ENCODE results near the gene PPP2R5C.

PPP2R5C gene

DNA sequence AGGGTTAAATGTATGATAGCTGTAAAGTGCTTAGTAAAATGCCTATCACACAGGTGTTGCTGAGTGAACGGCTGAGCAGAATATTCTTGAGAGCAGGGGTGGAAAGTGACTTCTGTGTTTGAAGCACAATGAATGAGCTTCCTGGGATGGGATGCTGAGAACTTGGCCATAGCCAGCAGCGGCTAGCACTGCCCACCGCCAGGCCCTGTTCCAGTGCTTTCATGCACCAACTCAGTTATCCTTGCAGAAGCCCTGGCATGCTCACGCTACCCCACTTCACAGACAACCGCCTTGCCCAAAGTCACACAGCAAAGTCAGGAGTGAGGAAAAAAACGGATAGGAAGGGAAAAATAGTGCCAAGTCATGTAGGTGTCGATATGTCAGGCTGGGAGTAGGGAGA is 213.7 kb downstream of the PPP2R5C start:
- peaks cover 4% of the 10 kb centered on the region; the same call in 1 of the 2 replicates for H3K36me3 ChIP-seq (ENCODE audit: control insufficient read depth, insufficient read depth, low read length)
- TF ChIP-seq, protein P1, sequence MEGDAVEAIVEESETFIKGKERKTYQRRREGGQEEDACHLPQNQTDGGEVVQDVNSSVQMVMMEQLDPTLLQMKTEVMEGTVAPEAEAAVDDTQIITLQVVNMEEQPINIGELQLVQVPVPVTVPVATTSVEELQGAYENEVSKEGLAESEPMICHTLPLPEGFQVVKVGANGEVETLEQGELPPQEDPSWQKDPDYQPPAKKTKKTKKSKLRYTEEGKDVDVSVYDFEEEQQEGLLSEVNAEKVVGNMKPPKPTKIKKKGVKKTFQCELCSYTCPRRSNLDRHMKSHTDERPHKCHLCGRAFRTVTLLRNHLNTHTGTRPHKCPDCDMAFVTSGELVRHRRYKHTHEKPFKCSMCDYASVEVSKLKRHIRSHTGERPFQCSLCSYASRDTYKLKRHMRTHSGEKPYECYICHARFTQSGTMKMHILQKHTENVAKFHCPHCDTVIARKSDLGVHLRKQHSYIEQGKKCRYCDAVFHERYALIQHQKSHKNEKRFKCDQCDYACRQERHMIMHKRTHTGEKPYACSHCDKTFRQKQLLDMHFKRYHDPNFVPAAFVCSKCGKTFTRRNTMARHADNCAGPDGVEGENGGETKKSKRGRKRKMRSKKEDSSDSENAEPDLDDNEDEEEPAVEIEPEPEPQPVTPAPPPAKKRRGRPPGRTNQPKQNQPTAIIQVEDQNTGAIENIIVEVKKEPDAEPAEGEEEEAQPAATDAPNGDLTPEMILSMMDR (IDR thresholded peaks at IDR 0.05; ENCODE audit: insufficient read depth, low read length, poor library complexity, severe bottlenecking) = no peak
- H3K4me3 ChIP-seq (replicated peaks; ENCODE audit: low read depth, low read length) = no peak overlapping the region
- H3K27me3 ChIP-seq (replicated peaks; ENCODE audit: control insufficient read depth, insufficient read depth, low read length) = no peaks in the 10 kb centered on the region
- DNase-seq (ENCODE audit: extremely low read depth, insufficient read length) = no peak
